Subcutaneous abdominal adipose tissue (tissue), 5 donors: ENCODE results near the gene MARK1.
A peak's percentile ranks its signal among the peaks of the same experiment; 100 is the strongest.

ENCODE experiments used
- H3K27ac ChIP-seq: one replicate; pipeline ENCODE4 v1.7.0; 2013; ENCODE audit warnings: low read depth, mild to moderate bottlenecking, inconsistent platforms, low read length, moderate library complexity
- H3K27me3 ChIP-seq, 5 donors: one replicate each; pipeline ENCODE4 v1.7.0; 2013; ENCODE audit warnings: low read length in 5 of 5, inconsistent platforms in 1 of 5; ENCODE audit not compliant: control insufficient read depth in 5 of 5, insufficient read depth in 4 of 5
- H3K36me3 ChIP-seq, 5 donors: one replicate each; pipeline ENCODE4 v1.7.0; 2013; ENCODE audit warnings: low read length in 5 of 5; ENCODE audit not compliant: control insufficient read depth in 5 of 5, insufficient read depth in 5 of 5
- H3K4me1 ChIP-seq, 5 donors: one replicate each; pipeline ENCODE4 v1.7.0; 2013; ENCODE audit warnings: low read length in 5 of 5, mild to moderate bottlenecking in 3 of 5, moderate library complexity in 1 of 5; ENCODE audit not compliant: control insufficient read depth in 5 of 5, insufficient read depth in 5 of 5
- H3K4me3 ChIP-seq, 5 donors: one replicate each; pipeline ENCODE4 v1.7.0; 2013; ENCODE audit warnings: low read length in 5 of 5, low read depth in 1 of 5
- H3K9ac ChIP-seq, 5 donors: one replicate each; pipeline ENCODE4 v1.7.0; 2013; ENCODE audit warnings: low read length in 5 of 5, mild to moderate bottlenecking in 4 of 5, moderate library complexity in 3 of 5
- H3K9me3 ChIP-seq, 5 donors: one replicate each; pipeline ENCODE4 v1.7.0; 2013; ENCODE audit warnings: low read length in 5 of 5; ENCODE audit not compliant: control insufficient read depth in 5 of 5
- donor health status: healthy.
- donor health status: healthy.
- donor health status: healthy.
- donor health status: healthy.
- donor health status: healthy.

The MARK1 gene

GRCh38 chr1:220527279-220527907 is 543 bp upstream of the MARK1 start:
- peak overlapping the region; percentile 82 for H3K27ac ChIP-seq
- H3K9ac ChIP-seq: peak overlapping the region; percentile 68 to 90 (median 82)
- H3K9me3 ChIP-seq: no peaks in the 10 kb centered on the region
- H3K4me3 ChIP-seq: peak overlapping the region; percentile 84 to 95 (median 89)
- no peaks in the 10 kb centered on the region for H3K36me3 ChIP-seq
- H3K4me1 ChIP-seq: peaks cover 0 to 45% (median 26%) of the 10 kb centered on the region in 5 donors
- no peaks in the 10 kb centered on the region for H3K27me3 ChIP-seq

DNA sequence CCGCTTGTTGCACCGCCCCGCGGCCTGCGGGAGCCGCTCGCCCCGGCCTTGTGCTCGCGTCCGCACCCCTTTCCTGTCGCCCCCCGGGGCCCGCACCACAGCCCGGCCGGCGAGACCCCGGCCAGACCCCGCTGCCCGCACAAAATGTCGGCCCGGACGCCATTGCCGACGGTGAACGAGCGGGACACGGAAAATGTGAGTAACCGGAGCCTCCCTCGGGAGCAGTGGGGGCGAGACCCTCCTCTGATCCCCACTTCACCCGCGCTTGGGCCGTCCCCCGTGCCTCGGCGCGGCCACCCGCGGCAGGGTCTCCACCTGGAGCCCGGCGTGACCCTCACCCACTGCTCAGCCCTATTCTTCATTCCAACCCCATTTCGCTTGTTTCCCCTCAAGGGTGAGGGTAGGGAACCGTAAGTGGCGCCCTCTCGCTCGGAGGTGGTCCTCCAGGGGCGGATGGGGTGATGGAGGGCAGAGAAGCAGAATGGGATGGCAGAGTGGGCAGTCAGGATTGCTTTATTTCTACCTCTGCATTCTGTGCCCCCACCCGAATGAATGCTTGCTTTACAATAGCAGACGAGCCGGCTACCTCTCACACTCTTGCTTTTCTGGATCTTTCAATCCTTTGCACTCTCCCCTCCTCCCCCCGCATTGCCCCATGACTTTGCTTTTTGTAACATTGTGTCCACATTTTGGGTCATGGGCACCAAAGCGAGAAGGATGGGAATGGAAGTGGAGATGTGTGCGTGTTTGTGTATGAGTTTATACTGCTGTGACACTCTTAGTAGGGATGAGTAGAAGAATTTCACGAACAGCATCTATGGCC is 954 bp downstream of the MARK1 start:
- Histone ChIP-seq H3K4me3 (peak overlapping the region; percentile 84 to 95 (median 91)), H3K27ac (peak overlapping the region; percentile 86), H3K27me3 (no peaks in the 10 kb centered on the region), H3K9me3 (peaks cover 0 to 5% (median 0%) of the 10 kb centered on the region in 5 donors), H3K36me3 (no peaks in the 10 kb centered on the region), H3K4me1 (peaks cover 0 to 45% (median 26%) of the 10 kb centered on the region in 5 donors), H3K9ac (peak overlapping the region; percentile 41 to 95 (median 90))

- Histone ChIP-seq H3K4me3 (peak overlapping the region; percentile 84 to 95 (median 91)), H3K27ac (peak overlapping the region; percentile 86), H3K36me3 (no peaks in the 10 kb centered on the region), H3K9ac (peak overlapping the region; percentile 3 to 95 (median 90)), H3K9me3 (peaks cover 0 to 5% (median 0%) of the 10 kb centered on the region in 5 donors), H3K27me3 (no peaks in the 10 kb centered on the region), H3K4me1 (peaks cover 0 to 45% (median 26%) of the 10 kb centered on the region in 5 donors)
Observed at GRCh38 chr1:220529521-220530020, 1.6 kb downstream of the MARK1 start.

GRCh38 chr1:220533504-220534109 is 5.7 kb downstream of the MARK1 start:
- H3K27ac ChIP-seq: no peak overlapping the region
- no peak overlapping the region for H3K9ac ChIP-seq
- H3K9me3 ChIP-seq: peaks cover 0 to 5% (median 0%) of the 10 kb centered on the region in 5 donors
- H3K4me3 ChIP-seq: no peak overlapping the region
- H3K27me3 ChIP-seq: no peaks in the 10 kb centered on the region
- peaks cover 0 to 35% (median 12%) of the 10 kb centered on the region in 5 donors for H3K4me1 ChIP-seq
- H3K36me3 ChIP-seq: peaks cover 0 to 3% (median 0%) of the 10 kb centered on the region in 5 donors

DNA sequence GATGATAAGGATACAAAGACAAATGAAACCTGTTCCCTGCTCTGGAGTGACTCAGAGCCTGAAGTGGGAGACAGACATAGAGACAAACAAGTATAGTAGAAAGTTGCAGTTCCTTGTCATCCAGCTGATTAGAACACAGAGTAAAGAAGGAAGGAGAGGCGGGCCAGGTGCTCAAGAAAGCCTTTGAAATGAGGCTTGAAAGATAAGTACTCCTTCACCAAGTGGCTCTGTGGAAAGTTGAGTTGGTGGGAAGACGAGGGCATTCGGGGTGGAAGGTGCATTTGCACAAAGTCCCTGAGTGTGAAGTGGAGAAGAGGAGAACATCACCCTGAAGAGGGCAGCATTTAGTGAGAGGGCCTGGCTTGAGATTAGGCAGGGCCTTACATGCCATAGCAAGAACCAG is 17.0 kb downstream of the MARK1 start:
- no peak overlapping the region for H3K9ac ChIP-seq
- no peak overlapping the region for H3K27ac ChIP-seq
- peaks cover 0 to 5% (median 3%) of the 10 kb centered on the region in 5 donors for H3K4me1 ChIP-seq
- H3K9me3 ChIP-seq: no peaks in the 10 kb centered on the region
- no peak overlapping the region for H3K4me3 ChIP-seq
- H3K27me3 ChIP-seq: no peaks in the 10 kb centered on the region
- no peaks in the 10 kb centered on the region for H3K36me3 ChIP-seq

DNA sequence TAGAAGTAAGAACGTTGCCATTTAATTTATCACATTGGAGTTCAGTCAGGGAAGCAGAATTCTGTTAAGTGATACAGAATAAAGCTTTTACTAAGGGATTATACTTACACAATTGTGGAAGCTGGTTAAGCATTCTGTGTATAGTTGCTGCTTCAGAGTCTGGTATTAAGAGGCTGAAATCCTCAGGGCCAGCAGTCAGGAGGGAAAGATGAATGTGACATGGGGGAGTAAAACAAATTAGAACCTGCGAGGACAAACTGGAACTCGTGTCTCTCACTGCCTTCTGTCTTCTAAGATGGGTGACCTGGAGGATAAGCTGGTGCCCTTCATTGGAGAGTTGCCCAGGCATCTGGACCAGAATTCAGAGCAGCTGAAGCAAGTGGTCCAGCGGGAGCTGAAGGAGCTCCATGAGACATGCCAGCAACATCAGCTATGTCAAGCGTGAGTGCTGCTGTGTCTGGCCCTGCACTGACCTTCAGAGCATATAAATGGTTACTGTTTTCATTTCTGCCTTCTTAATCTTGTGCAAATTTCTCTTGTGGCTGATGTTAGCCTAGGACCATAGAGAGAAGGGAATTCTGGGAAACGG is 23.0 kb downstream of the MARK1 start:
- H3K9ac ChIP-seq: no peak overlapping the region
- no peak overlapping the region for H3K4me3 ChIP-seq
- H3K9me3 ChIP-seq: no peaks in the 10 kb centered on the region
- H3K4me1 ChIP-seq: peaks cover 0 to 6% (median 2%) of the 10 kb centered on the region in 5 donors
- no peak overlapping the region for H3K27ac ChIP-seq
- H3K36me3 ChIP-seq: peaks cover 0 to 3% (median 2%) of the 10 kb centered on the region in 5 donors
- no peaks in the 10 kb centered on the region for H3K27me3 ChIP-seq

DNA sequence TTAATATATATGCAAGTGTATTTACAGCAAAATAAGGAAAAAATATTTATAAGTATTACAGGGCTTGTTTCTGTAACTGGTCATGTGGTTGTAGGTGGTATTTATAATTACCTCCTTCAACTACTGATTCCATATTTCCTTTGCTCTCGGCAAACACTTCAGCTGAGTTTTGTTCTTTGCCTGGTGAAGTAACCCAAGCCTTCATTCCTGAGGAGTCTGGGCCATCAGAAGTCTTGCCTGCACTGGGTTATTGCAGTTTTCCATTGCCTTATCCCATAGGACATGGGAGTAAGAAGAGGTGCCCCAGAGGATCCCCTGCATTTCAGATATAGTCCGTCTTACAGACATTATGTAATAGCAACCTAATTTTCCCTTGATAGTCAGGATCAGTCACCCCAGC is 23.8 kb downstream of the MARK1 start:
- Histone ChIP-seq H3K36me3 (peaks cover 0 to 3% (median 2%) of the 10 kb centered on the region in 5 donors), H3K9me3 (no peaks in the 10 kb centered on the region), H3K4me1 (peaks cover 0 to 11% (median 3%) of the 10 kb centered on the region in 5 donors), H3K4me3 (no peak overlapping the region), H3K27ac (no peak overlapping the region), H3K9ac (no peak overlapping the region), H3K27me3 (no peaks in the 10 kb centered on the region)

DNA sequence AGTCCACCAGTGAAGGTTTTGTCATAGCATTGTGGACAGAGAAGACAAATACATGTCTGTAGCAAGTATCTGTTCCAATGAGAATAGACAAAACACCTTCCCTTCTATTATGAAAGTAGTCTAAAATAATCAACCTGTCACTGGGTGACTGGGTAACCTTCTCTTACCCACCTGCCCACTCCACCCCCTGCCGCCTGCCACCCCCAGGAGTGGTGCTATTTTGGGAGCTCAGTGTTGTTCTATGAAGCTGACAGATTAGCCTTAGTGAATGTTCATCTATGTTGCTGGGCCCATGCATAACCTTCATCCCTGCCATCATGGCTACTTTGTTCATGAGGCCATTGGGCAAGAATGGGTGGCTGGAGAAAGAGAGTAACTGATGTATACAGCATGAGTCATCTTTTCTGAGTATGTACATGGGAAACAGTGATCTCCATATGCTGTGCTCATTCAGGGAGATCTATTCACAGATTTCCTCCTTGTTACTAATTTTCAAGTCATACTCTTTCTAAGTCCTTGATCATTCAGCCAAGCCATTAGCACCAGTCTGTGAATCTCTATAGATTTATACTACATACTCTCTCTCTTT is 24.8 kb downstream of the MARK1 start:
- no peaks in the 10 kb centered on the region for H3K9me3 ChIP-seq
- no peak overlapping the region for H3K4me3 ChIP-seq
- peaks cover 0 to 3% (median 2%) of the 10 kb centered on the region in 5 donors for H3K36me3 ChIP-seq
- no peak overlapping the region for H3K9ac ChIP-seq
- no peaks in the 10 kb centered on the region for H3K27me3 ChIP-seq
- no peak overlapping the region for H3K27ac ChIP-seq
- H3K4me1 ChIP-seq: peaks cover 0 to 11% (median 3%) of the 10 kb centered on the region in 5 donors

- no peaks in the 10 kb centered on the region for H3K9me3 ChIP-seq
- no peak overlapping the region for H3K27ac ChIP-seq
- H3K4me1 ChIP-seq: peaks cover 0 to 7% (median 3%) of the 10 kb centered on the region in 5 donors
- no peak overlapping the region for H3K4me3 ChIP-seq
- no peaks in the 10 kb centered on the region for H3K27me3 ChIP-seq
- no peak overlapping the region for H3K9ac ChIP-seq
- peaks cover 0 to 3% (median 2%) of the 10 kb centered on the region in 5 donors for H3K36me3 ChIP-seq
Observed at GRCh38 chr1:220556641-220557040, 28.7 kb downstream of the MARK1 start.
